ENCODE results near the gene UBB. TPM values are rescaled to one million over a fixed set of nuclear protein-coding genes. Genes with fewer than 3 reads are reported as not detected.
A peak's percentile ranks its signal among the peaks of the same experiment; 100 is the strongest.
"Not testable (repeated sequence)": the region's sequence is repeated elsewhere in the genome, so short reads cannot be mapped to it uniquely, and the experiment has no call there.

The UBB gene
- total and polyA plus RNA-seq, 2 experiments from 2014 or later: 871 to 1,692 TPM

- TF ChIP-seq CREB1 (CRISPR knock-in tag; IDR thresholded peaks at IDR 0.05; ENCODE audit: low read depth): no peak
- TF ChIP-seq EZH2 (IDR thresholded peaks at IDR 0.05; ENCODE audit: low read depth, unreplicated experiment): no peak
- no peak for TF ChIP-seq JUNB (IDR thresholded peaks at IDR 0.05; ENCODE audit: unreplicated experiment)
- TF ChIP-seq ETS1 (IDR thresholded peaks at IDR 0.05): no peak
Observed at GRCh38 chr17:16391451-16391850, 10.6 kb downstream of the UBB start (continued).

- H3K36me3 ChIP-seq (ENCODE audit: insufficient read depth); H2AFZ ChIP-seq; H3K9me3 Mint-ChIP-seq; H3F3A ChIP-seq (replicated peaks; ENCODE audit: low read depth); H3K4me2 ChIP-seq; H3K27ac Mint-ChIP-seq; H3K27ac ChIP-seq (ENCODE audit: low read depth); H4K20me1 ChIP-seq (replicated peaks; ENCODE audit: insufficient read depth); H3K27me3 Mint-ChIP-seq (ENCODE audit: insufficient read depth, low read depth, poor library complexity); H3K4me1 ChIP-seq (ENCODE audit: insufficient read depth); H3K36me3 Mint-ChIP-seq (ENCODE audit: low read depth); H3K4me3 Mint-ChIP-seq; ATAC-seq; H3K79me2 ChIP-seq (replicated peaks; ENCODE audit: insufficient read depth); H3K4me3 ChIP-seq; H3K27me3 ChIP-seq (ENCODE audit: insufficient read depth); H3K9me2 ChIP-seq (ENCODE audit: insufficient read depth); DNase-seq (ENCODE audit: low spot score): not testable (repeated sequence)
- peaks cover 12% of the 10 kb centered on the region; the same call in 2 of the 3 replicates for H3K4me1 Mint-ChIP-seq
Observed at GRCh38 chr17:16392491-16392890, 11.6 kb downstream of the UBB start.

DNA sequence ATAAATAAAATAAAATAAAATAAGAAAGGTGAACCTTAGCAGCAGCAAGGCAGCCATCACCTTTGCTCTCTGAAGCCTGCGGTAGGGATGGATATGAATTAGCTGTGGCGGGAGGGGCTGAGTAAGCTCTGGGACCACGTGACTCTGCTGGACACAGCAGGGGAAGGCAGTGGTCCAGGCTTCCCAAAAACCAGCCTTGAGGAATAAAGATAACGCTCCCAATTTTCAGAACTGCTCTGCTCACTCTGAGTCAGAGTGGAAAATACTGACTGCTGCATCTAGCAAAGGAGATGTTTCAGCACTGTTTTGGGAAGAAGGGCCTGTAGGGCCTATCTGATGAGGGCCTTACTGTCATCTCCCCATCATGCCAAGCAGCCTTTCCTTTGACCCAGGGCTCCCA lies 15.0 kb downstream of the UBB start:
- not testable (repeated sequence) for H3K4me3 Mint-ChIP-seq; ATAC-seq; H3K27me3 ChIP-seq (ENCODE audit: insufficient read depth); H2AFZ ChIP-seq; H3K4me3 ChIP-seq; H3F3A ChIP-seq (replicated peaks; ENCODE audit: low read depth); H3K27me3 Mint-ChIP-seq (ENCODE audit: insufficient read depth, low read depth, poor library complexity); H3K36me3 Mint-ChIP-seq (ENCODE audit: low read depth); H3K79me2 ChIP-seq (replicated peaks; ENCODE audit: insufficient read depth); H3K9me2 ChIP-seq (ENCODE audit: insufficient read depth); H3K36me3 ChIP-seq (ENCODE audit: insufficient read depth); H3K27ac ChIP-seq (ENCODE audit: low read depth); DNase-seq (ENCODE audit: low spot score); H3K9me3 Mint-ChIP-seq; H4K20me1 ChIP-seq (replicated peaks; ENCODE audit: insufficient read depth); H3K4me2 ChIP-seq
- peaks cover 19% of the 10 kb centered on the region for H3K4me1 ChIP-seq (ENCODE audit: insufficient read depth)
- peak overlapping the region; percentile 44; the same call in 1 of the 2 replicates for H3K27ac Mint-ChIP-seq
- H3K4me1 Mint-ChIP-seq: peaks cover 21% of the 10 kb centered on the region

GRCh38 chr17:16396693-16397092 lies 15.8 kb downstream of the UBB start:
- H3K27ac Mint-ChIP-seq: peak overlapping the region; percentile 27; the same call in 1 of the 2 replicates
- not testable (repeated sequence) for H3K36me3 ChIP-seq (ENCODE audit: insufficient read depth); H3K27me3 Mint-ChIP-seq (ENCODE audit: insufficient read depth, low read depth, poor library complexity); H3K79me2 ChIP-seq (replicated peaks; ENCODE audit: insufficient read depth); H3F3A ChIP-seq (replicated peaks; ENCODE audit: low read depth); H4K20me1 ChIP-seq (replicated peaks; ENCODE audit: insufficient read depth); ATAC-seq; DNase-seq (ENCODE audit: low spot score); H3K4me3 ChIP-seq; H3K27me3 ChIP-seq (ENCODE audit: insufficient read depth); H3K36me3 Mint-ChIP-seq (ENCODE audit: low read depth); H3K27ac ChIP-seq (ENCODE audit: low read depth); H3K4me3 Mint-ChIP-seq; H3K9me2 ChIP-seq (ENCODE audit: insufficient read depth); H3K4me2 ChIP-seq; H3K9me3 Mint-ChIP-seq; H2AFZ ChIP-seq
- H3K4me1 ChIP-seq (ENCODE audit: insufficient read depth): peaks cover 19% of the 10 kb centered on the region
- H3K4me1 Mint-ChIP-seq: peaks cover 21% of the 10 kb centered on the region

All from GM23338 (cell line).